HepG2 (cell line): ENCODE measurements around the gene KLF9. TPM values are rescaled to one million over a fixed set of nuclear protein-coding genes. Genes with fewer than 3 reads are reported as not detected.

Experiments used
- AFF4 ChIP-seq: sonication (generic); formaldehyde crosslinking; IDR thresholded peaks from 2 replicates; pipeline ENCODE4 v1.4.0; 2020; ENCODE audit warnings: missing genetic modification reagents
- ATF6 ChIP-seq: sonication (generic); formaldehyde crosslinking; conservative IDR thresholded peaks from 2 replicates; pipeline ENCODE4 v1.4.0; 2020; ENCODE audit warnings: missing genetic modification reagents
- FIP1L1 ChIP-seq: fragments of 200-400 bp; formaldehyde crosslinking; IDR thresholded peaks from 2 replicates; pipeline ENCODE4 v1.6.1; 2018; ENCODE audit warnings: low read depth, mild to moderate bottlenecking, low read length, moderate library complexity, borderline replicate concordance; ENCODE audit not compliant: insufficient read depth
- MZF1 ChIP-seq: sonication (generic); formaldehyde crosslinking; IDR thresholded peaks from 2 replicates; pipeline ENCODE4 v1.8.1; 2023; ENCODE audit warnings: mild to moderate bottlenecking, missing genetic modification reagents, borderline replicate concordance
- PLSCR1 ChIP-seq: sonication (generic); formaldehyde crosslinking; IDR thresholded peaks from 2 replicates; pipeline ENCODE4 v1.5.0; 2020; ENCODE audit warnings: missing genetic modification reagents, mild to moderate bottlenecking, borderline replicate concordance
- SOX6 ChIP-seq, 2 experiments: fragments of 450-650 bp in 1 of 2; sonication (generic) in 1 of 2; formaldehyde crosslinking in 1 of 2; IDR thresholded peaks; 2 replicates each; pipeline versions ENCODE4 v1.4.0 to v1.6.1; 2017 to 2020; ENCODE audit warnings: antibody characterized with exemption in 1 of 2, mild to moderate bottlenecking in 1 of 2, missing genetic modification reagents in 1 of 2
- SP140L ChIP-seq: sonication (generic); formaldehyde crosslinking; IDR thresholded peaks from 2 replicates; pipeline ENCODE4 v1.4.0; 2020; ENCODE audit warnings: missing genetic modification reagents, borderline replicate concordance
- YEATS2 ChIP-seq: sonication (generic); formaldehyde crosslinking; IDR thresholded peaks from 2 replicates; pipeline ENCODE4 v1.4.0; 2020; ENCODE audit warnings: missing genetic modification reagents, borderline replicate concordance
- ZHX2 ChIP-seq, 2 experiments: sonication (generic) in 1 of 2; formaldehyde crosslinking in 1 of 2; IDR thresholded peaks; 2 replicates each; pipeline versions ENCODE4 v1.6.1 to v1.9.0; 2014 to 2022; ENCODE audit warnings: antibody characterized with exemption in 1 of 2, borderline replicate concordance in 1 of 2, inconsistent platforms in 1 of 2, low read depth in 1 of 2, missing genetic modification reagents in 1 of 2
- ZMYM4 ChIP-seq: sonication (generic); formaldehyde crosslinking; IDR thresholded peaks from 2 replicates; pipeline ENCODE4 v1.8.1; 2023; ENCODE audit warnings: mild to moderate bottlenecking, missing genetic modification reagents
- polyA plus RNA-seq, 8 experiments: library from polyadenylated mRNA; depleted of rRNA in 3 of 8; stranded (reverse) in 7 of 8; unstranded in 1 of 8; fragments of >200 nt; fragmentation: Illumina TruSeq in 4 of 8; extraction: Trizol in 4 of 8; gene quantifications; 2 replicates each; pipeline versions ENCODE4 v1.2.1 to v1.2.3, GENCODE V29; 2011 to 2016; ENCODE audit warnings: low read depth in 4 of 8, missing spikeins in 1 of 8, mixed read lengths in 1 of 8; ENCODE audit not compliant: insufficient read depth in 1 of 8
- total RNA-seq, 5 experiments: library from RNA; depleted of rRNA; stranded (reverse); fragments of >200 nt; fragmentation: Illumina TruSeq; extraction: Trizol; gene quantifications; 2 replicates each; pipeline ENCODE4 v1.2.3, GENCODE V29; 2016; ENCODE audit warnings: low read depth in 1 of 5

The KLF9 gene
- total and polyA plus RNA-seq, 2 of the 13 experiments (the other 11 are each of a cell fraction or from before 2014, with no cell fraction given), result 5.7 to 7.2 TPM

- TF ChIP-seq SOX6 (IDR thresholded peaks at IDR 0.05) (no peak), SOX6 (CRISPR knock-in tag; IDR thresholded peaks at IDR 0.05) (peak; percentile 80), MZF1 (CRISPR knock-in tag) (no peak), YEATS2 (CRISPR knock-in tag) (peak; percentile 82; the same call in 1 of the 2 replicates), ZHX2 (IDR thresholded peaks at IDR 0.05; ENCODE audit: low read depth) (peak; percentile 66), ZHX2 (CRISPR knock-in tag; IDR thresholded peaks at IDR 0.05; ENCODE audit: borderline replicate concordance) (0 out of 2 replicates have a peak, but pooled peaks have one; percentile 41), SP140L (no peak), PLSCR1 (CRISPR knock-in tag) (no peak), ATF6 (CRISPR knock-in tag) (0 out of 2 replicates have a peak, but pooled peaks have one; percentile 45), FIP1L1 (peak; percentile 54; the same call in 1 of the 2 replicates), AFF4 (0 out of 2 replicates have a peak, but pooled peaks have one; percentile 43), ZMYM4 (CRISPR knock-in tag) (peak; percentile 79)
Measured at GRCh38 chr9:70413799-70414775, at the start of gene KLF9 (continued).
